Hematopoietic multipotent progenitor cell treated with erythropoietin and hydrocortisone succinate and interleukin-3 and kit ligand, for 17 days (in vitro differentiated cells): Measurements from ENCODE around the gene AMDHD2.

ENCODE experiments used
- DNase-seq: peaks from one replicate; pipeline ENCODE4 v3.0.0-alpha.2; 2015; ENCODE audit warnings: low spot score

Gene AMDHD2

GRCh38 chr16:2500430-2500917 is 19.7 kb upstream of the AMDHD2 start:
- DNase-seq = no peak

GRCh38 chr16:2500918-2501750 is 19.0 kb upstream of the AMDHD2 start:
- peak; percentile 79 for DNase-seq

- no peak for DNase-seq
These were observed 17.9 kb upstream of the AMDHD2 start for GRCh38 chr16:2501946-2502895.

DNA sequence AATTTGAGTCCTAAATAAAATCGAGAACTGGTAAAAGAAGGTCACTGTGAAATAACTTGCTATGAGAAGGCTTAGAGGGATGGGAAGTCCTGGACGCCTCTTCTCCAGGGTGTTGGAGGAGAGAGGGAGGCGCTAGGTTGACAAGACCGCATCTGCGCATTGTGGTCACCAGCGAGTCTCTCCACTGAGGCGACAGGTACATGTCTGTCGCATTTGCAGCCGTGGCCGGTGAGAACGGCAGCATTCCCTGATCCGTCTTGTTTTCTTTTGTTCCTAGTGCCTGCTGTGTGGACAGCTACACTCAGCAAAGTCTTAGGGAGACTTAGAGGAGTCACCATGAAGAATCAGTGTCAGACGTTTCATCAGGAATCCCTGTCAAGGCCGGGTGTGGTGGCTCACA is 14.5 kb upstream of the AMDHD2 start:
- DNase-seq = no peak

GRCh38 chr16:2507052-2507659 is 13.0 kb upstream of the AMDHD2 start:
- DNase-seq = no peak

GRCh38 chr16:2507665-2508064 is 12.5 kb upstream of the AMDHD2 start:
- DNase-seq = no peak

- DNase-seq = no peak
These were observed 11.3 kb upstream of the AMDHD2 start for GRCh38 chr16:2508722-2509400.

DNA sequence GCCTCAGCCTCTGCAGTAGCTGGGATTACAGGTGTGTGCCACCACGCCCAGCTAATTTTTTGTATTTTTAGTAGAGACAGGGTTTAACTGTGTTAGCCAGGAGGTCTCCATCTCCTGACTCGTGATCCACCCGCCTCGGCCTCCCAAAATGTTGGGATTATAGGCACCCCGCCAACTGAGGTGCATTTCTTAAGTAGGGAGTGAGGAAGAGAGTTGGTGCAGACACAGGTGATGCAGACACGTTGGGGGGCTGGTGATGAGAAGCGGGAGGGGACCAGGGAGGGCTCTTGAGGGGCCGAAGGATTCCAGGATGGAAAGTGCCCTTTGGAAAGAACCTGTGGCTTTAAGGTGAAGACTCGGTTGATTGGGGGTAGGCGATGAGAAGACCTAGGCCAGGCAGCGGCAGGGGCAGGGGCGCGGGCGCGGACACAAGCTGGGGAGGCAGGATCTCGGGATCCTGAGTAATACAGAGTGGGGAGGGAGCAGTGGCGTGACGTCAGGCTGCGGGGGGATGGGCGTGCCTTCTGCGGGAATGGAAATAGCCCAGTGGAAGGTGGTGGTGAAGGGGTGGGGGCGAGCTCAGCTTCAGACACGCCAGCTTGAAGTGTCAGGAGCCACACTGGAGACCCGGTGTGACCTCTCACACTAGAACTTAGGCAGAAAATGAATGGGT is 8.9 kb upstream of the AMDHD2 start:
- DNase-seq = no peak

DNA sequence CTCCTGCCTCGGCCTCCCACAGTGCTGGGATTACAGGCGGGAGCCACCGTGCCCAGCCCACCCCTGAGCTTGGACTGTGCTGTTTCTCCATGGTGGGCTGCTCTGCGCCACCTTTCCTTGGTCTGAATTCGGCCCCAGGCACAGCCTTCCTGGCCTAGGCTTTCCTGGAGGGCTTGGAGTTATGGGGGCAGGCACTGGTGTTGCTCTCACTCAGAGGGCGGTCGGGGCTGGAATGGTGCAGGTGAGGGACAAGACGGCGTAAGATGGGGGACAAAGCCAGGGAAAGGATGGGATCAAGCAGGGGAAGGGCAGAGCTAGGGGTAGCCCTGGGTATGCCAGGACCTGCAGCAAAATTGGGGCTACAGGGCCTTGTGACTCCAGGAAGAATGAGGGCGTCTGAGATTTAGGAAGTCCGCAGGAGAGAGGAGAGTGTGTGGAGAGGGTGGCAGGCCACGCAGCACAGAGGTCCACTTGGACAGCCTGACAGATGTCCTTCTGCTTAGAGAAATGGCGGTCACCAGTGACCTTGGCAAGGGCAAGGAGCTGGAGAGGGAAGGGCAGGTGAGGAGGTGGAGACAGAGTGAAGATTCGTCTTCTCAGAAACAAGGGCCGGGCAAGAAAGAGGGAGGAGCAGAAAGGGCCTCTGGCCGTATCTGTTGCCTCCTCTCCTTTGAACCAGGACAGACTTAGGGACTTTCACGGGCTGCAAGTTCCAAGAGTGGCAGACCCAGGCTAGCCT is 8.0 kb upstream of the AMDHD2 start:
- DNase-seq = no peak

DNA sequence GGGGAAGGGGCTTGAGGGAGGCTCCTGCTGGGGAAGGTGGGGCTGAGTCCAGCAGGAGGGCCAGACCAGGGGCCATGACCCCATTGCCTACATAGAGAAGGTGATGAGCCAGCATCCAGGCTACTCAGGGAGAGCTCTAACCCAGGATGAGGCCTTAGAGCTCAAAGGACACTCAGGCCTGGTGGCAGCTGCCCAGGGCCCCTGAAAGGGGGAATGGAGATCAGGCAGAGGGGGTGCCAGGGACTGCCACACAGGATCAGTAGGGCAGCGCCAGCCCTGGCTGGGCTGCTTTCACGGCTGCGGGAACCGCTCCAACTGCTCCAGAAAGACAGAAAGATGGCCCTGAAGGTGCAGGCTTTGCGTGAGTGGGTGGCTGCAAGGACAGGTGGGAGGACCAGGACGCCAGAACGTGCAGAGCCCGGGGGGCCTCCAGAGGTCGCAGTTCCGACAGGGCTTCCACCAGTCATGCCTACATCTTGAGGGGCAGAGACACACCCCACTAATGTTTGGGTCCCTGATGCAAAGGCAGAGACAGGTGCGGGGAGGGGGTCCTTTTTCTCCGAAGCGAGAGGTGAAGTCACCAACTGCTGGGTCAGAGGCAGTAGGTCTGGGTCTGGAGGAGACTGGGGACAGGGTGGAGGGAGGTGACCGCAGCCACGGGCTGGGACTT is 7.3 kb upstream of the AMDHD2 start:
- DNase-seq = peak; percentile 43

DNA sequence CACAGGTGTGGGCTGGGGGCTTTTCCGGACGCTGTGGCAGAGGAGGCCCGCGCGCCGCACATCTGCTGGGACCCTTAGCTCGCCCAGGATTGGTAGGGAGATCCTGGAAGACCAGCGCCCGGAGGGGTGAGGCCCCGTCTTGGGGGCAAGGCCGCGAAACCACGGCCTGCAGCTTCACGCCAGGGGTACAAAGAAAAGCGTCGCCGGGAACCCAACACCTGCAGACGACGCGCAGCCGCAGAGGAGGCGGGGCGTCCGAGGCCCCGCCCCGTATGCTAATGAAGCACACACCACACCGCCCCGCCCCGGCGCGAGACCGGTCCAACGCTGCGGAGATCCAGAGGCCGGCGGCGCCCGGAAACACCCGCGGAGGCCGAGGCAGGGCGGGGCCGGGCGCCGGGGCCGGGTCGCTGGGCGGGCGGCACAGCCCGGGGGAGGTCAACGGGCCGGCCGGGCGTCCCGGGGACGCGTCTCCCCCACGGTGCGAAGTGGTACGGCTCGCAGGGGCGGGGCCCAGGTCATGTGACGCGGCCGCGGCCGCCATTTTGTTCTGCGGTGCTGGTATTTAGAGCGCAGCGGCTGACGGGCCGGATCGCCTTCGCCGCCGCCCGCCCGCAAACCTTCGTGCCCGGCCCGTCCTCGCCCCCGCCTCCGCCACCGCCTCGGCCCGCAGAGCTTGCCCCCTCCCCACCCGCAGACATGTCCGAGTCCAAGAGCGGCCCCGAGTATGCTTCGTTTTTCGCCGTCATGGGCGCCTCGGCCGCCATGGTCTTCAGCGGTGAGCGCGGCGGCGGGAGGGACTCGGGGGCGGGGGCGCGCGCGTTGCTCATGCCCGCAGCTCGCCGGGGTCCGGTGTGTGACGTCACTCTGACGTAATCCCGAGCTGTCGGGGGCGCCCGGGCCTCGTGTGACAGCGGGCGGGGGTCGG is 6.5 kb upstream of the AMDHD2 start, which contains the start of gene ATP6V0C:
Gene ATP6V0C (plus strand): TSS at position 548 of the 928 bp plus-strand sequence. CDS start 152 bp downstream, at position 700.
- peak; percentile 96 for DNase-seq

DNA sequence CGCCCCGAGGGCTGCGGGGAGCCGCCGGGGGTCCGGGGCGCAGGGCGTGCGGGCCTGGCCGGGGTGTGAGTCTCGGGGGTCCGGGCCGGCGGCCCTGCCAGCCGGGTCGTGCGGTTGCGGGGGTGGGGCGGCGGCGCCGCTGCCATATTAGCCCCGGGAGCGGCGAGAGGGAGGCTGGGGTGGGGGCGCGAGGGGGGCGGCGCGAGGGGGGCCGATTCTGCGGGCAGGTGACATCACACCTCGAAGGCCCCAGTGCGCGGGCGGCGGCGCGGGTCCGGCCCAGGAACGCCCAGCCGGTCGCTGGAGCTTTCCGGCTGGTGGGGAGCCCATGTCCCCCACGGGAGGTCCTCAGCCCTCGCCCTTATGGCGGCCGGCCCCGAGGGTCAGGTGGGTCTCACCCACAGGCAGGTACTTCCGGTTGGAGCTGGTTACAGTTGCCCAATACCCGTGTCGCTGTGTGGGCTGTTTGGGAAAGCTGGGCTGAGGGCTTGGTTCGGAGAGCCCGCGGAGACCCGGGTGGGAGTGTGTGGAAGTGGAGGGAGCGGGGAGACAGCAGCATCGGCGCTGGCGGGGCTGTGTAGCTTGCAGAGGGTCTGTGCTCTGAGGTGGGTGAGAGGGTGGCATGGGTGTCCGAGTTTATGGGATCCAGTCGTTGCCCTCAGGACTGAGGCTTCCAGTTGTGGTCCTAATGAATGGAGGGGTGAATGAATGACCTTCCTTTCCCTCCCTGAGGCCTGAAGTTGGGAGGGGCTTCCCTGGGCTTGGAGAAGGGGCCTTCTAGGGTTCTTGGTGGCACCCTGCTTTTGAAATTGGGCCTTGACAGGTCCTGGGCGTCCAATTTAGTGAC is 5.6 kb upstream of the AMDHD2 start:
- peak; percentile 63 for DNase-seq

GRCh38 chr16:2515180-2515851 is 4.9 kb upstream of the AMDHD2 start:
- DNase-seq = peak; percentile 78

- DNase-seq = peak; percentile 39
These were observed 3.6 kb upstream of the AMDHD2 start for GRCh38 chr16:2516391-2517240.

GRCh38 chr16:2517954-2518605 is 2.1 kb upstream of the AMDHD2 start:
- DNase-seq = no peak
